SK-N-SH treated with all-trans-retinoic acid at 6 μM for 48 hours (cell line): ENCODE measurements around the gene IL17B.

ENCODE experiments used
- ATAC-seq: fragments of 200-7000 bp; cut with Tn5 transposase; 3 replicates; pipeline ENCODE4 v1.9.1; 2020; ENCODE audit warnings: mild to moderate bottlenecking, moderate library complexity
- ARNTL ChIP-seq: fragments of 450-650 bp; formaldehyde crosslinking; IDR thresholded peaks from 2 replicates; pipeline ENCODE4 v1.5.0; 2020; ENCODE audit warnings: low read depth, mild to moderate bottlenecking, moderate library complexity, borderline replicate concordance
- BACH2 ChIP-seq: fragments of 250-450 bp; sonication (Bioruptor Pico); IDR thresholded peaks from 2 replicates; pipeline ENCODE4 v1.9.0; 2021; ENCODE audit warnings: mild to moderate bottlenecking, borderline replicate concordance
- CSDC2 ChIP-seq: fragments of 250-450 bp; sonication (Bioruptor Pico); IDR thresholded peaks from 2 replicates; pipeline ENCODE4 v1.5.0; 2020; ENCODE audit warnings: mild to moderate bottlenecking, moderate library complexity
- CSRNP3 ChIP-seq: fragments of 250-450 bp; sonication (Bioruptor Pico); IDR thresholded peaks from 2 replicates; pipeline ENCODE4 v1.5.1; 2021; ENCODE audit warnings: mild to moderate bottlenecking, moderate library complexity
- ESRRG ChIP-seq: fragments of 250-450 bp; sonication (Bioruptor Pico); IDR thresholded peaks from 2 replicates; pipeline ENCODE4 v1.6.1; 2021; ENCODE audit warnings: mild to moderate bottlenecking
- GLIS3 ChIP-seq: fragments of 250-450 bp; sonication (Bioruptor Pico); IDR thresholded peaks from 2 replicates; pipeline ENCODE4 v1.5.0; 2020; ENCODE audit warnings: mild to moderate bottlenecking, moderate library complexity
- ISL1 ChIP-seq: fragments of 250-450 bp; sonication (Bioruptor Pico); IDR thresholded peaks from 2 replicates; pipeline ENCODE4 v2.1.2; 2022; ENCODE audit warnings: mild to moderate bottlenecking, moderate library complexity
- OSR1 ChIP-seq: fragments of 250-450 bp; sonication (Bioruptor Pico); IDR thresholded peaks from 2 replicates; pipeline ENCODE4 v1.8.0; 2022; ENCODE audit warnings: moderate library complexity, mild to moderate bottlenecking, inconsistent platforms
- PATZ1 ChIP-seq: fragments of 250-450 bp; sonication (Bioruptor Pico); IDR thresholded peaks from 2 replicates; pipeline ENCODE4 v1.8.0; 2020; ENCODE audit warnings: mild to moderate bottlenecking, moderate library complexity, borderline replicate concordance
- POU6F1 ChIP-seq: fragments of 250-450 bp; sonication (Bioruptor Pico); IDR thresholded peaks from 2 replicates; pipeline ENCODE4 v1.8.0; 2021; ENCODE audit warnings: low read depth, mild to moderate bottlenecking, moderate library complexity, borderline replicate concordance
- PPARA ChIP-seq: fragments of 250-450 bp; sonication (Bioruptor Pico); IDR thresholded peaks from 2 replicates; pipeline ENCODE4 v1.5.0; 2020; ENCODE audit warnings: mild to moderate bottlenecking, borderline replicate concordance
- RARB ChIP-seq: fragments of 250-450 bp; sonication (Bioruptor Pico); IDR thresholded peaks from 2 replicates; pipeline ENCODE4 v1.8.0; 2021; ENCODE audit warnings: mild to moderate bottlenecking, moderate library complexity
- SNAI2 ChIP-seq: fragments of 250-450 bp; sonication (Bioruptor Pico); IDR thresholded peaks from 2 replicates; pipeline ENCODE4 v1.5.0; 2020; ENCODE audit warnings: mild to moderate bottlenecking, moderate library complexity
- TCF4 ChIP-seq: fragments of 250-450 bp; sonication (Bioruptor Pico); IDR thresholded peaks from 2 replicates; pipeline ENCODE4 v1.8.0; 2021; ENCODE audit warnings: mild to moderate bottlenecking, moderate library complexity, borderline replicate concordance
- TOX ChIP-seq: fragments of 250-450 bp; sonication (Bioruptor Pico); IDR thresholded peaks from 2 replicates; pipeline ENCODE4 v1.8.0; 2021; ENCODE audit warnings: mild to moderate bottlenecking, moderate library complexity, borderline replicate concordance
- TSHZ2 ChIP-seq: fragments of 250-450 bp; sonication (Bioruptor Pico); IDR thresholded peaks from 2 replicates; pipeline ENCODE4 v1.5.0; 2020; ENCODE audit warnings: mild to moderate bottlenecking, moderate library complexity
- ZC3H10 ChIP-seq: fragments of 250-450 bp; sonication (Bioruptor Pico); IDR thresholded peaks from 2 replicates; pipeline ENCODE4 v1.5.1; 2021; ENCODE audit warnings: mild to moderate bottlenecking, moderate library complexity
- ZFP30 ChIP-seq: fragments of 450-650 bp; formaldehyde crosslinking; IDR thresholded peaks from 2 replicates; pipeline ENCODE4 v1.5.0; 2022; ENCODE audit warnings: mild to moderate bottlenecking, moderate library complexity
- ZNF70 ChIP-seq: fragments of 450-650 bp; formaldehyde crosslinking; IDR thresholded peaks from 2 replicates; pipeline ENCODE4 v1.5.0; 2020; ENCODE audit warnings: mild to moderate bottlenecking, moderate library complexity
- ZNF8 ChIP-seq: fragments of 450-650 bp; formaldehyde crosslinking; IDR thresholded peaks from 2 replicates; pipeline ENCODE4 v1.5.0; 2020; ENCODE audit warnings: mild to moderate bottlenecking, moderate library complexity

IL17B gene

DNA sequence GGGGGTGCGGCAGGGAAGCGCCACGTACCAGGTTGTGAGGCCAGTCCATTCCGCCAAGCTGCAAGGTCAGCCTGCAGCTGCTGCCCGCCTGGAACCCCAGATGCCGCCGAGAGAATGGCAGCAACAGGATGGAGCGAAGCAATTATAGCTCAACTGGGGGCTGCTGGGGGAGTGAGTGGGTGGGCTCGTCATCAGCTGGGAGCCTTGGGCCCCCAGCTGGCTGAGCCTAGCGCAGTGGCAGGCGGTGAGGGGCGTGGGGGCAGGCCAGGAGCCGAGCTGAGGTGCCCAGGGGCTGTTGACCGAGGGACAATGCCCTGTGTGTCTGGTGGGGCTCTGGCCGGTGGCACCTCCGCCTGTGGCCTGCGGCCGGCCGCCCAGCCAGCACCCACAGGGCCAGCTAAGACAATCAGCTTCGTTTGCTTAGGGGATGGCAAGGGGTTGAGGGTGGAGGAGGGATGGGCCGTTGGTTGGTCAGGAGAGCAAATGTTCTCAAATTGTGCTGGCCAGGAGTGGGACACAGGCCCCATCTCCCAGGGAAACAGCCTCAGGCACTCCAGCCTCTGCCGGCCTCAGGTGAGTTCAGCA, at the start of gene IL17B:
Gene IL17B, minus strand, starts transcription at position 116 of the 585 bp plus-strand sequence. Its CDS starts 67 bp downstream, at position 49.
- ATAC-seq, result no peak
- TF ChIP-seq BACH2 (CRISPR knock-in tag) (no peak), GLIS3 (CRISPR knock-in tag) (no peak), PPARA (CRISPR knock-in tag) (no peak), ZNF70 (CRISPR knock-in tag) (no peak), TOX (CRISPR knock-in tag) (no peak), ISL1 (CRISPR knock-in tag) (no peak), ZNF8 (CRISPR knock-in tag) (no peak), CSRNP3 (CRISPR knock-in tag) (no peak), ZC3H10 (no peak), TCF4 (CRISPR knock-in tag) (no peak), RARB (CRISPR knock-in tag) (no peak), SNAI2 (no peak), ESRRG (CRISPR knock-in tag) (no peak)

DNA sequence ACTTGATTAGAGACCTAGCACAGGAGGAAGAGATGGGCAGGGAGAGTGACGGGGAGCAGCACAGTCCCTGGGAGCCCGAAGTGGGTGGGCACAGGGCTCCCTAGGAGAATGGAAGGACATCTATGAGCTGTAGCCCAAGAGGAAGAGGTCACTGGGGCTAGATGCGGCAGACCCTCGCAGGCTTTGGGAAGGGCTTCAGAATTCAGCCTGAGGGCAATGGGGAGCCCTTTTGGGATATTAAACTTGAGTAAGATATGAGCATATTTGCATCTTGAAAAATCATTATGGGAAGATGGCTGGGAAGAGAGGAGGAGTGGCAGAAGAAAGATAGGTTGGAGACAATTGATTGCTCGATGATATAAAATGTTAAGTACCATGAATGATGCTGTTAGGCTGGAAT, 48.9 kb upstream of the IL17B start:
- no peak for TF ChIP-seq ARNTL
- no peak for TF ChIP-seq TCF4 (CRISPR knock-in tag)
- TF ChIP-seq CSRNP3 (CRISPR knock-in tag), result no peak
- TF ChIP-seq ZFP30 (CRISPR knock-in tag), result no peak
- no peak for TF ChIP-seq RARB (CRISPR knock-in tag)
- TF ChIP-seq SNAI2, result no peak
- no peak for TF ChIP-seq PPARA (CRISPR knock-in tag)
- TF ChIP-seq CSDC2, result no peak
- TF ChIP-seq GLIS3 (CRISPR knock-in tag), result no peak
- no peak for TF ChIP-seq ZNF70 (CRISPR knock-in tag)
- TF ChIP-seq OSR1 (CRISPR knock-in tag), result no peak
- TF ChIP-seq PATZ1 (CRISPR knock-in tag), result no peak
- TF ChIP-seq ESRRG (CRISPR knock-in tag), result no peak
- no peak for ATAC-seq

DNA sequence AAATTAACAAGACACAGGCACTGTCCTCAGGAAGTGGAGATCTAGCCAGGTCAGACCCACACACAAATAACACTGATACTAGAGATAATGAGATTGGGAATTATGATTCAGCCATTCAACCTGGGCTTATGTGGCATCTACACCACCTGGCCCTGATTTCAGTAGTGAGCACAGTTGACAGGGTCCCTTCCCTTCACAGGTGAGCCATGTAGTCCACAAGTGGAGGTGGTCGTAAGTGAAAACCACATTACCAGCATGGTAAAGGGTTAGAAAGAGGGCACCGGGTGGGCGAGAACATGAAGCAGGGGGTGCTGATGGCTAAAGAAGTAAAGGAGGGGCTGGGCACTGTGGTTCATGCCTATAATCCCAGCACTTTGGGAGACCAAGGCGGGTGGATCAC, 48.3 kb upstream of the IL17B start:
- ATAC-seq, result no peak
- TF ChIP-seq TSHZ2 (CRISPR knock-in tag), result no peak

DNA sequence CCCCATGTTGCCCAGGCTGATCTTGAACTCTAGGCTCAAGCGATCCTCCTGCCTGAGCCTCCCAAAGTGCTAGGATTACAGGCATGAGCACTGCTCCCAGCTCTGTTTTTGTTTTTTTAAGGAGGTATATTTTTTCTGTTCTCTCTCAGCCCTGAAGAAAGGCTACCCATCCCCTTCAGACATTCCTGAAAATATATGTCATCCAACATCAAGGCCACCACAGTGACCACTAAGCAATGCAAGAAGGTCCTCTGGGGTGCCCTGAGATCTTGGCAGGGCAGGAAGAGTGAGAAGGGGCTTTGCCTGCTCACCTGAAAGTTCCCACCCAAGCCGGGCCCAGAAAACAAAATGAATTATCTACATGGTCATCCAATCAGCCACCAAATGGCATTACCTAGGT, 47.8 kb upstream of the IL17B start:
- no peak for ATAC-seq
- TF ChIP-seq ARNTL (no peak), ZFP30 (CRISPR knock-in tag) (no peak), POU6F1 (CRISPR knock-in tag) (no peak), CSRNP3 (CRISPR knock-in tag) (no peak), RARB (CRISPR knock-in tag) (no peak), ZC3H10 (no peak), GLIS3 (CRISPR knock-in tag) (no peak), TOX (CRISPR knock-in tag) (no peak), OSR1 (CRISPR knock-in tag) (no peak), ESRRG (CRISPR knock-in tag) (no peak), BACH2 (CRISPR knock-in tag) (no peak), SNAI2 (no peak), TSHZ2 (CRISPR knock-in tag) (no peak)
- TF ChIP-seq, all 23 proteins: peak for 0
